Gastroesophageal sphincter (tissue), 3 donors: ENCODE data around the gene HSPA14.

Experiments used
- CTCF ChIP-seq, 4 experiments: fragments of 200-600 bp in 2 of 4; fragments of 450-650 bp in 2 of 4; sonication (generic) in 1 of 4; IDR thresholded peaks; one replicate each; pipeline ENCODE4 v1.5.1; 2017 to 2019; ENCODE audit warnings: antibody characterized with exemption in 4 of 4, mild to moderate bottlenecking in 2 of 4, moderate library complexity in 2 of 4
- EP300 ChIP-seq: sonication (generic); formaldehyde crosslinking; IDR thresholded peaks from one replicate; pipeline ENCODE4 v1.6.1; 2017; ENCODE audit warnings: antibody characterized with exemption, mild to moderate bottlenecking
- POLR2A ChIP-seq, 2 donors: fragments of 450-650 bp; IDR thresholded peaks; one replicate each; pipeline ENCODE4 v1.6.1; 2017; ENCODE audit warnings: antibody characterized with exemption in 2 of 2, mild to moderate bottlenecking in 2 of 2, moderate library complexity in 1 of 2
- POLR2AphosphoS5 ChIP-seq: sonication (generic); formaldehyde crosslinking; IDR thresholded peaks from one replicate; pipeline ENCODE4 v1.6.1; 2017; ENCODE audit warnings: antibody characterized with exemption

GRCh38 chr10:14836208-14836607, 1.9 kb upstream of the HSPA14 start:
- TF ChIP-seq CTCF (IDR thresholded peaks at IDR 0.05) (no peak), POLR2A (IDR thresholded peaks at IDR 0.05) (no peak), EP300 (no peak), POLR2AphosphoS5 (no peak)
